Smooth muscle cell (in vitro differentiated cells): ENCODE measurements around the gene PGAM1. TPM values are rescaled to one million over a fixed set of nuclear protein-coding genes. Genes with fewer than 3 reads are reported as not detected.
A peak's percentile ranks its signal among the peaks of the same experiment; 100 is the strongest.

ENCODE experiments used
- DNase-seq: peaks from one replicate; lab custom pipeline; 2025; ENCODE audit not compliant: unreplicated experiment; lab: John Stamatoyannopoulos, UW
- H2AFZ ChIP-seq: fragments of 200-600 bp; sonication (generic); 2 replicates; pipeline ENCODE4 v1.6.0; 2016; ENCODE audit warnings: antibody characterized with exemption, low read depth, mild to moderate bottlenecking
- H3F3A ChIP-seq: fragments of 200-600 bp; sonication (generic); 2 replicates; pipeline ENCODE4 v1.6.0; 2017; ENCODE audit warnings: antibody characterized with exemption, low read depth
- H3K27ac ChIP-seq: fragments of 200-600 bp; sonication (generic); 2 replicates; pipeline ENCODE4 v1.5.1; 2016; ENCODE audit warnings: low read depth, mild to moderate bottlenecking
- H3K27me3 ChIP-seq: fragments of 200-600 bp; sonication (generic); 2 replicates; pipeline ENCODE4 v1.6.1; 2016; ENCODE audit warnings: low read depth, mild to moderate bottlenecking
- H3K36me3 ChIP-seq: fragments of 200-600 bp; sonication (generic); 2 replicates; pipeline ENCODE4 v1.5.1; 2016; ENCODE audit warnings: low read depth
- H3K4me1 ChIP-seq: fragments of 200-600 bp; sonication (generic); 2 replicates; pipeline ENCODE4 v1.5.1; 2016; ENCODE audit warnings: low read depth
- H3K4me2 ChIP-seq: fragments of 200-600 bp; sonication (generic); 2 replicates; pipeline ENCODE4 v1.6.0; 2016; ENCODE audit warnings: mild to moderate bottlenecking
- H3K4me3 ChIP-seq: fragments of 200-600 bp; sonication (generic); 2 replicates; pipeline ENCODE4 v1.5.1; 2016; ENCODE audit warnings: mild to moderate bottlenecking
- H3K79me2 ChIP-seq: fragments of 200-600 bp; sonication (generic); 2 replicates; pipeline ENCODE4 v1.6.0; 2016; ENCODE audit warnings: low read depth, mild to moderate bottlenecking
- H3K9ac ChIP-seq: fragments of 200-600 bp; sonication (generic); 2 replicates; pipeline ENCODE4 v1.6.0; 2016; ENCODE audit warnings: low read depth
- H3K9me3 ChIP-seq: fragments of 200-600 bp; sonication (generic); replicated peaks from 2 replicates; pipeline ENCODE4 v1.5.1; 2016; ENCODE audit warnings: low read depth
- H4K20me1 ChIP-seq: fragments of 200-600 bp; sonication (generic); 2 replicates; pipeline ENCODE4 v1.6.0; 2016; ENCODE audit warnings: low read depth
- WGBS: methylation state at CpG from one replicate; pipeline ENCODE4 v1.1.7; 2016; ENCODE audit warnings: low lambda C conversion rate; 5-methylcytosine and 5-hydroxymethylcytosine counted together
- polyA plus RNA-seq: library from polyadenylated mRNA; unstranded; fragments of >200 nt; fragmentation: Nextera tagmentation; extraction: Ambion mirVana; gene quantifications from 2 replicates; pipeline ENCODE4 v1.2.1, GENCODE V29; 2016
- total RNA-seq: library from RNA; depleted of rRNA; stranded (reverse); fragments of >200 nt; gene quantifications from 2 replicates; pipeline ENCODE4 v1.2.3, GENCODE V29; 2014
- TF ChIP-seq, protein P1 (sequence below): fragments of 200-600 bp; sonication (generic); IDR thresholded peaks from 2 replicates; pipeline ENCODE4 v1.5.1; 2017; ENCODE audit warnings: borderline replicate concordance, mild to moderate bottlenecking, antibody characterized with exemption; ENCODE audit not compliant: insufficient read depth, poor library complexity, severe bottlenecking

The PGAM1 gene
- total and polyA plus RNA-seq, 2 experiments from 2014 or later, result 725 to 957 TPM

DNA sequence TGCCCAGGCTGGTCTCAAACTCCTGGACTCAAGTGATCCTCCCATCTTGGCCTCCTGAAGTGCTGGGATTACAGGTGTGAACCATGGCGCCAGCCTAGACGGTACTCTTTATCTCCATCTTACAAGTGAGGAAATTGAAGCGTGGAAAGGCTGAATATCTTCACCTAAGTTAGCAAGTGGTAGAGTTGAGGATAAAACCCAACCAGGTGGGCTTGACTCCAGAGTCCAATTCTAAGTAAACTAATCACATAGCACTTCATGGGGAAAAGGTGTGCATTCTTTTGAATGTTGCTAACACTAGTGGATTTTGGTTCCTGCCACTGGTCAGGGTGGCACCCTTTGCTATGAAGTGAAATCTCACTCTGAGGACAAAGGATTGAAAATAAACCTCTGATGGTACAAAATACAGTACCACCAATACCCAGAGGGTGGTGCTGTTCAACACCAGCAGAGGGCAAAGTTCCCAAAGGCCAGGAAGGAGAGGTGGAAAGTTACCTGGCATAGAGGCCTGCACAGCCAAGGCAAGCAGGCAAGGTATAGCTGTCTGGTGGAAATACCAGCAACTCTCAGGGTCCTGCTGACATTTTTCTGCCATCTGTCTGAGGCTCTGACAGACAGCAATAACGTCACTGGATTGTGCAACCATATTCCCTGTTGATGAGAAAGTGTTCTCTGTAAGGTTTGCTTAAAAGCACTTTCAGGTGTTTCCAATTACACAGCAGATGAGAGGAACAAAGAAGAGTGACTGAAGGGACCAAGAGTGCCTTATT is 37.6 kb downstream of the PGAM1 start:
- WGBS, result 77% methylated on average over 4 of the region's 4 CpGs
- Histone ChIP-seq H4K20me1 (no peaks in the 10 kb centered on the region), H3K9me3 (no peaks in the 10 kb centered on the region), H3K4me2 (no peak overlapping the region), H3K4me3 (no peak overlapping the region), H3K27me3 (no peaks in the 10 kb centered on the region), H3K79me2 (no peaks in the 10 kb centered on the region), H3F3A (peaks cover 24% of the 10 kb centered on the region), H3K27ac (peak overlapping the region; percentile 17), H2AFZ (no peak overlapping the region), H3K36me3 (peaks cover 11% of the 10 kb centered on the region), H3K9ac (no peak overlapping the region), H3K4me1 (no peaks in the 10 kb centered on the region)
- TF ChIP-seq, protein P1, sequence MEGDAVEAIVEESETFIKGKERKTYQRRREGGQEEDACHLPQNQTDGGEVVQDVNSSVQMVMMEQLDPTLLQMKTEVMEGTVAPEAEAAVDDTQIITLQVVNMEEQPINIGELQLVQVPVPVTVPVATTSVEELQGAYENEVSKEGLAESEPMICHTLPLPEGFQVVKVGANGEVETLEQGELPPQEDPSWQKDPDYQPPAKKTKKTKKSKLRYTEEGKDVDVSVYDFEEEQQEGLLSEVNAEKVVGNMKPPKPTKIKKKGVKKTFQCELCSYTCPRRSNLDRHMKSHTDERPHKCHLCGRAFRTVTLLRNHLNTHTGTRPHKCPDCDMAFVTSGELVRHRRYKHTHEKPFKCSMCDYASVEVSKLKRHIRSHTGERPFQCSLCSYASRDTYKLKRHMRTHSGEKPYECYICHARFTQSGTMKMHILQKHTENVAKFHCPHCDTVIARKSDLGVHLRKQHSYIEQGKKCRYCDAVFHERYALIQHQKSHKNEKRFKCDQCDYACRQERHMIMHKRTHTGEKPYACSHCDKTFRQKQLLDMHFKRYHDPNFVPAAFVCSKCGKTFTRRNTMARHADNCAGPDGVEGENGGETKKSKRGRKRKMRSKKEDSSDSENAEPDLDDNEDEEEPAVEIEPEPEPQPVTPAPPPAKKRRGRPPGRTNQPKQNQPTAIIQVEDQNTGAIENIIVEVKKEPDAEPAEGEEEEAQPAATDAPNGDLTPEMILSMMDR, result peak; percentile 86
- no peak for DNase-seq

DNA sequence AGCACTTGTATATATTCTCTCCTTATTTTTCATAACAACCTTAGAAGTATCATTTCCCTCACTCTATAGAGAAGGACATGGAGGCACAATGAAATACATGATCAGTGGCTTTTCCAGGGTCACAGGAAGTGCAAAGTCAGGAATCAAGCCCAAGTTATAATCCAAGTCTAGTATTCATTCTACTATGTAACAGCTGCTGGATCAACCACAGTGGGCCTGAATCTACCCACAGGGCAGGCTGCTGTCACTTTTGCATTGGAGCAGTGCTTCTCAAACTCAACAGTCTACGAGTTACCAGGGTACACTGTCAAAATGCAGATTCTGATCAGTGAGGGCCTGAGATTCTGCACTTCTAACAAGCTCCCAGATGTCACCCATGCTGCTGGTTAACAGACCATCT is 38.2 kb downstream of the PGAM1 start:
- WGBS, result 78% methylated on average over 1 of the region's 1 CpG
- DNase-seq, result no peak
- H4K20me1 ChIP-seq, result no peaks in the 10 kb centered on the region
- no peak overlapping the region for H3K4me3 ChIP-seq
- no peak overlapping the region for H3K9ac ChIP-seq
- TF ChIP-seq, protein P1, result no peak
- H3K27me3 ChIP-seq, result no peaks in the 10 kb centered on the region
- peaks cover 15% of the 10 kb centered on the region for H3K36me3 ChIP-seq
- no peaks in the 10 kb centered on the region for H3K9me3 ChIP-seq
- H2AFZ ChIP-seq, result no peak overlapping the region
- peaks cover 22% of the 10 kb centered on the region for H3F3A ChIP-seq
- H3K4me2 ChIP-seq, result no peak overlapping the region
- no peaks in the 10 kb centered on the region for H3K79me2 ChIP-seq
- peak overlapping the region; percentile 17 for H3K27ac ChIP-seq
- no peaks in the 10 kb centered on the region for H3K4me1 ChIP-seq

DNA sequence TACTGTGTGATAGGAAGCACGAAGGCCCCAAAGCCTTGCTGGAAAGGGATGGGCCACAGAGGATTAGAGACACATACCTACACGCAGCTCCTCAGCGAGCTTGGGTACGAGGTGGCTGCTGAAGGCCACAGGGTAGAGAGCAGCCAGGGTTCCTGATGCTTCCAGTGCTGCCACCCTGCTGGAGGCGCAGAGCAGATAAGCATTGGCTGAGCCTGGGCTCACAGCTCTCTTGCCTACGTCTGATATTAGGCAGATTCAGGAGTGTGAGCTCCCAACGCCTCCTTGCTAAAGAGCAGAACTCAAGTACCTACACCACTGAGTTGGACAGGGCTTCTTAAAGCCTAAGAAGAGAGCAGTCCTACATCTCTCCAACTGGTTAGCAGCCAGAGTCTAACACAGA is 40.0 kb downstream of the PGAM1 start:
- DNase-seq, result no peak
- H3K9ac ChIP-seq, result no peak overlapping the region
- H3K36me3 ChIP-seq, result peaks cover 20% of the 10 kb centered on the region
- H3K27ac ChIP-seq, result peak overlapping the region; percentile 58
- H3K4me3 ChIP-seq, result no peak overlapping the region
- no peaks in the 10 kb centered on the region for H3K9me3 ChIP-seq
- H3K4me1 ChIP-seq, result no peaks in the 10 kb centered on the region
- no peak overlapping the region for H3K4me2 ChIP-seq
- H3K27me3 ChIP-seq, result no peaks in the 10 kb centered on the region
- H3K79me2 ChIP-seq, result no peaks in the 10 kb centered on the region
- 93% methylated on average over 7 of the region's 7 CpGs for WGBS
- TF ChIP-seq, protein P1, result no peak
- H4K20me1 ChIP-seq, result no peaks in the 10 kb centered on the region
- H2AFZ ChIP-seq, result no peak overlapping the region
- H3F3A ChIP-seq, result peaks cover 18% of the 10 kb centered on the region

DNA sequence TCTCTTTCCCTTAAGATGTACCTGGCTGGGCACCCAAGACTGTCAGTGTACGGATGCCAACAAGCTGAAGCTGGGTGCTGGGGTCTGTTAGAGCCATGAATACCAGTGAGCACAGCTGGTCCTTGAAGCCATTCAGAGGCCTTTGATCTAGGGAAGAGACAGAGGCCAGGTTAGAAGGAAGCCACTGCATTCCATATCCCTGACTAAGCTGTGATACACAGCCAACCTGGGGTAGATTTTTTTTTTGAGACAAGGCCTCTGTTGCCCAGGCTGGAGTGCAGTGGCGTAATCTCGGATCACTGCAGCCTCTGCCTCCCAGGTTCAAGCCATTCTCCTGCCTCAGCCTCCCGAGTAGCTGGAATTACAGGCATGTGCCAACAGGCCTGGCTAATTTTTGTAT is 40.8 kb downstream of the PGAM1 start:
- Histone ChIP-seq H3K9me3 (no peaks in the 10 kb centered on the region), H3K4me2 (no peak overlapping the region), H3K27me3 (no peaks in the 10 kb centered on the region), H3K4me1 (no peaks in the 10 kb centered on the region), H3K4me3 (no peak overlapping the region), H4K20me1 (no peaks in the 10 kb centered on the region), H2AFZ (no peak overlapping the region), H3K9ac (no peak overlapping the region), H3K79me2 (no peaks in the 10 kb centered on the region), H3K36me3 (peaks cover 14% of the 10 kb centered on the region), H3K27ac (peak overlapping the region; percentile 58), H3F3A (peaks cover 18% of the 10 kb centered on the region)
- DNase-seq, result no peak
- 79% methylated on average over 4 of the region's 4 CpGs for WGBS
- TF ChIP-seq, protein P1, result no peak
